ENCODE data around the gene RAD51B.

RAD51B gene

DNA sequence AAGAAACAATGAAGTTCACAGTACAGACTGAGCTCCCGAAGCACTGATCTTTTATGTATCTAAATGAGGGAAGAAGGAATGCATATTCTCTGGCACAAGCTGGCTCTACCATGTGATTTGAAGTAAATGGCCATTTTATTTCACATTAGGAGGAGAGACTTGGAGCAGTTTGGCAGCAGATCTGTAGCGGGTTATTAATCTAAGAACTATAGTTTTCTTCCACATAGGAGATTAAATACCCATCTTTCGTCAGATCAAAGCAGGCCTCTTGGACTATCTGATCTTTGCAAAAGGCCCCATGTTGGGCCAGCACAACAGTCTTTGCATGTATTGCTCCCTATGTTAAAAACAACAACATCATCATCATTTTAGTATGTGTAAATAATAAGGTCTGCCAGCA lies 495.5 kb downstream of the RAD51B start:
- no peak for DNase-seq

DNA sequence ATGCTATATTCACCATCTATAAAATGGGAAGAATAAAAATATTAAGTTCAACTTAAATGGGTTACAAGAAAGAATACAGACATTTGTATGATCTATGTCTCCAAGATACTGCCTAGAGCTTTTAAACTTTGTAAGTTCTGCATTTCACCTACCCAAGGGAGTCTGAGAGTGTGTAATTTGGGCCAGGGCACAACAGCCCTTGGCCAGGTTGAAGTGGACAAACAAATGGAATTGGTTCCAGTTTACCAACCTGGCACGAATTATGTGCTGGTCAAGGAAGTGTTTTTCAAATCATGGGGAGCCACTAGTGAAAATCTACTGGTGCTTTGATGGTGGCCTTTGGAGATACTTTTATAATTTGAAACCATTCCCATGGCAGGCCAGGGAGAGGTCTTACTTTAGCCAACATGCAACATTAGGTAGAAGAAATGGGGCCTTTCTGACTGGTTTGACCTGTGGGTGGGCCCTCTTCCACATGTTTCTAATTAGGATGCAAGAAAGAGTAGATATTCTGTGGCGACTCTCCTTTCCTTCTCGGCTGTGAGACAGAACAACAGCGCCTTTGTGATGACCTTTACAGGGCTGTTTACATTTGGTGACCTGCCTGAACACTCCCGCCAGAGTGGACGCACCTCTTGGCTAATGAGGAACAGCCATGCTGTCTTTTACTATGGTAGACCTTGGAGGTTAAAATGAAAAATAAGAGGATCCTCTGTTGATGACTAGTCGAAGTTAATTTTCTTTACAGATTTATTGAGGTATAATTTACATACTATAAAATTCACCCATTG lies 496.7 kb downstream of the RAD51B start:
- DNase-seq: no peak

DNA sequence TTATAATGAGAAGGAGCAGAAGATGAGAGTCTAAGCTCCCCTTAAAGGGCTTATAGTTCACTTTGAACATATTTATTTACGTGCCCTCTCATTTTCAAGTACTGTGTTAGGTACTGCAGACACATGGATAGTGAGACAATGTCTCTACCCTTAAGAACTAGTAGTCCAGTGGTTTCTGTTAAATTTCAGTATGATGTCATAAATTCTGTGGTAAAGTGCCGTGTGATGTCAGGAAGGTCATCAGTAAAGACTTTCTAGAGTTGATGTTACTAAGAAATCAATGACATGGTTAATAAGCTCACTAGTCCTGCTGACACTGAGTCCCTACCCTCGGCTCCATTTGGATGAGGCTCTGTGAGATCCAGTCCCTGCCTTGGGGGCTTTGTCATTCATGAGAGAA lies 497.7 kb downstream of the RAD51B start:
- DNase-seq: no peak

DNA sequence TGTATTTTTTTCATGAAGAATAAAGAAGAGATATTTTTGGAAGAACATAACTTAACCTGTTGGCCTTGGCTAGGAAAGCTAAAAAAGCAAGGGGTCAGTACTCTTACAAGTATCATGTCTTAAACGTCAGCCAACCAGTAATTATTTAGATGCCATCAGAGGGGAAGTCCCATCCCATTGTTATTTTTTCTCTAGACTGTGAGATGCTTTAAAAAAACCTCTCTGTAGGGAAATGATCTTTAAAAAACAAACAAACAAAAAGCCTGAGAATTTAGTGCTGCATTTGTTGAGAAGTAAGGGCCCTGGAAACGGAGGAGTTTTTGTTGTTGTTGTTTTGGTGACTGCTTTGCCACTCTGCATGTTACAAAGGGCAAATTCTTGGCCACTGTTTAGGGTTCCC lies 499.2 kb downstream of the RAD51B start:
- no peak for DNase-seq

DNA sequence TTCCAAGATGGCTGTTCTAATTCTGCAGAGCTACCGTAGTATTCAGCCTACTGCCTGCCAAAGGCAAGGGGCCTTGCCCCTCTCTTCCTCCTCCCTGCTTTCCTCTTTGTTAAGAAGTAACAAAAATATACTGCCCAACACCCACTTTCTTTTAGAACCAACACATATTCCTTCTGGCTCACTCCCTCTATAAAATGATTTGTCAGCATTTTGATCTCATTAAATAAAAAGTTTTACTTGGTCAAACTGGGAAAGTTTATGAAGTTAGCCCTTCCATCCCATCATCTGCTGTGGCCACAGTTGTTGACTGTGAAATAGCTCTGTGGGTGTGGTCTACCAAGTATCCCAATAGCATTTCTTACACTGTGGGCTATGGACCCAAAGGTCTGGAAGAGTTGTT lies 500.9 kb downstream of the RAD51B start:
- no peak for DNase-seq

- no peak for DNase-seq
Measured at GRCh38 chr14:68322940-68323620, 503.5 kb downstream of the RAD51B start.

DNA sequence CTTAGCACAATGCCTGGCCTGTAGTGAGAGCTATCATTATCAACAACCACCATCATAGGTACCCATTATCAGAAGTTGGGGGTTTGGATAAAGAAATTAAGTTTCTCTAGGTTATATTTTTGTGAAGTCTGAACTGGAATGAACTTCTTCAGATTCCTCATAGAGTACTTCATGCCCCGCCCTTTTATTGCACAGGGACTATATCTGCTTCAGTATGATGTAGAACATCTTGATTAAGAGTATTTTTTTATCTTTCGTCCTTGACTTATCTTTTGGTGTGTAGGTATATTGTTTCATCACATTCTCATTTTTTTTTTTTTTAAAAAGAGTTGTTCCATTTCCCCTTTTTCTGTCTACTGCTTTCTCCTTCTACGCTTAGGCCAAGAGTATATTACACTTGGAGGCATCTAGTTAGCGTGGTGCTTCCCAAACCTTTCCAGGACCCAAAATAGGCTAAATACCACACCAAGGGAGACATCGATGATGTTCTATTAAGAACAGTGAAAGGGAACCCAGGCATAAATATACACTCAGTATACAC lies 505.8 kb downstream of the RAD51B start:
- DNase-seq: no peak

DNA sequence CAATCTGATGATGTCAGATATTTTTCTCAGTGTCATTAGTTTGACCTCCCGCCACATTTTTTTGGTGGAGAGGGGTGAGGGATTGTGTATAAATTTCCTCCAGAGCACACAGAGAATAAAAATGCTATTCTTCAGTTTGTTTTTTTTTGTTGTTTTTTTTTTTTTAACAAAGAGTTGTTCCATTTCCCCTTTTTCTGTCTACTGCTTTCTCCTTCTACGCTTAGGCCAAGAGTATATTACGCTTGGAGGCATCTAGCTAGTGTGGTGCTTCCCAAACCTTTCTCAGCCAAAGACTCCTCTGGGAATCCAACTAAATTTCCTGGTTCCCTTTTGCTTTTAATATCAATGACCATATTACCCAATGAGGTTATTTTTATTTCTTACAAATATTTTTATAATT lies 507.7 kb downstream of the RAD51B start:
- no peak for DNase-seq

DNA sequence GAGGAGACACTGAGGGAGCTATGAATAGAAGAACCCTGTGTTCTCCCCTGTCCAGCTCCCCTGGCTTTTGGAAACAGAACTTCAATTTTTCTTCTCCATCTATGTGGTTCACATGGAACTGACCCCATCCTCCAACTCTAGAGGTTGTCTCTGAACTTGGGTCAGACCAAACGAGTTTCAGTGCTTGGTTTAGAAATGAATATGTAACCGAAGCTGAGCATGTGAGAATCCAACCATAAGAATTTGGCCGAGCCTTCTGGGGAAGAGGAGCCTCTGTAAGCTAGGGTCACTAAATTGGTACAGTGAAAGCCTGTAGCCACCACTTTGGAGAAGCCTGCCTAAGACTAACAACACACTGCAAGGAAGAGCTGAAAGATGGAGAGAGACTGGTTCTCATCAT lies 508.9 kb downstream of the RAD51B start:
- DNase-seq: no peak

DNA sequence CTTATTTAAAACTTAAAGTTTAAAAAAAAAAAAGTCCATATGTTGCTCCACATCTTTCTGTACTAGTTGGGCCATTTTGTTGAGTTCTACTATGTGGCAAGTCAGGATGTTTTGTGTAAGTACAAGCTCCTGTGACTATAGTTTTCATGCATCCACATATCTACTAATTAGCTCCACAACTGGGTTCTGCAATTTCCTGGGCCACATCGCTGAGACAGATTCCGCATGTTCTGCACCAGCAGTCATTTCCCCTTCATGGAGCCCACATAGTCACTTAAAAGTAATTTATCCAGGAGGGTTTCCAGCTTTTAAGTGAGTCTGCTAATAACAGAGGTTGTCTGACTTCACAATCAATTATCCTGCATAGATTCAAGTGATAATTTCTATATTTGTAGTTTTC lies 511.8 kb downstream of the RAD51B start:
- no peak for DNase-seq

- no peak for DNase-seq
Measured at GRCh38 chr14:68331991-68332390, 512.4 kb downstream of the RAD51B start.

- no peak for DNase-seq
Measured at GRCh38 chr14:68333262-68333661, 513.7 kb downstream of the RAD51B start.

- no peak for DNase-seq
Measured at GRCh38 chr14:68335312-68335711, 515.7 kb downstream of the RAD51B start.

GRCh38 chr14:68336165-68336564 lies 516.6 kb downstream of the RAD51B start:
- DNase-seq: no peak

DNA sequence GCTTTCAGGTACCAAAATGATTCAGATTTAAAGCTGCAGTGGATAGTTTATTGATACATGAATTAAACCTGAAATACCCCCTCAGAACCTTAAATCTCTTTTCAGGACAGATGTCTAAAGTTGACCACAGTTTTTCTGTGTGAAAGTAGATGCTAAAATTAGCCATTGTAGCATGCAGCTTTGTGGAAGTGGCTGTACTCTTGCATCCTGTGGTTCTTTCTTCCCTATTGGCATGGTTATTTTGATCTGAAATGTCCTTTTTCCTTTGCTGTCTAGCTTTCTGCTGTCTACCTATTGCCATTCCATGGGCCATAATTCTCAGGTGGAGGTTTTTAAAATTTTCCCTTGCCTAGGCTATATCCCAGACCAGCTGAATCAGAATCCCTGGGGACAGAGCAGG lies 517.7 kb downstream of the RAD51B start:
- no peak for DNase-seq

DNA sequence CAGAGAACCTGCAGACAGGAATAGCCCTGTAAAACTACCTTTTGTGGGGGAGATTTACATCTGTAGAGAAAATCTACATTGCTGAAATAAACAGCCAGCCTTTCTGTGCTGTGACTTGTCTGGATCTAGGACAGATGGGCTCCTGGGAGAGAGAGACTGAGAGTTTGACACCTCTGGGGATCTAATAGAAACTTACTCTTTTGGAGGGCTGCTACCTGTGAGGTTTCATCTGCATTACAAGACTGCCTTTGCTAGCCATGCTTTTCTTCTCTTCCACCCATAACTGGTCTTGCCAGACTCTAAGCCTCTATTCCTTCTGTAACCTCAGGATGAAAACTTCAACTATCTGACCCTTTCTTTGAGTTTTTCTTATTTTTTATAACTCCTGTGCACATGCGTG lies 520.7 kb downstream of the RAD51B start:
- DNase-seq: no peak

DNA sequence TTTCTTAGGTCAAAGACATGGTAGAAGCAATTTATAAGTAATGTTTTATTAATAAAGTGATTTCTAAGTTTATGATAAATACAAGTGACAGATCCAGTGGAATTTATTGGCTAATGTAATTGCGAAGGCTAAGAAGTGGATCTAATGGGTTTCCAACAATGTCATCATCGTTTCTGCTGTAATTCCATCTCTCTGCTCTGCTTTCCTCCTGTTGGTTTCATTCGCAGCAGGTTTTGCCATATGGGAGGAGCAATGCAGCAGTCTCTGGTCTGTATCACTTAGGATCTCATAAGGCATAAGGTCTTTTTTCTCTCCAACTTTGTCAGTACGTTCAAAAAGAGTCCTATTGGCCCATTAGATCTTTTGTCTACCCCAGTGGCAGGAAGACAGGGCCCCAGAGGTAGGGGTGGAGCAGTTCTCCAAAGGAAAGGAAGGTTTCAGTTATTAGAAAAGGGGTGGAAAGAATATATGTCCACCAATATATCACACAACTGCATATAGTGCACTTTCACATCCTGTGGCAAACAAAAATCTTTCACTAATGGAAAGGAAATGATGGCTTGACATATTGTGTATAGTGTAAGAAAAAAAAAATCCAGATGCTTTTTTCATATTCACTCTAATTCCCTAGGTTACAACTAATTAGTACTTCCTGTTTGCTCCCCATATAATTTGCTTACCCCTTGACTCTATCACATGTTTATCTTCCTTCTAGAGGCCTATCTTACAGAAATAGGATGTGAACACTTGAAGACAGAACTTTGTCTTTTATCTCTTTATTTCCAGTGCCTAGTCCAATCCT lies 522.0 kb downstream of the RAD51B start:
- no peak for DNase-seq

GRCh38 chr14:68342216-68342763 lies 522.7 kb downstream of the RAD51B start:
- no peak for DNase-seq

DNA sequence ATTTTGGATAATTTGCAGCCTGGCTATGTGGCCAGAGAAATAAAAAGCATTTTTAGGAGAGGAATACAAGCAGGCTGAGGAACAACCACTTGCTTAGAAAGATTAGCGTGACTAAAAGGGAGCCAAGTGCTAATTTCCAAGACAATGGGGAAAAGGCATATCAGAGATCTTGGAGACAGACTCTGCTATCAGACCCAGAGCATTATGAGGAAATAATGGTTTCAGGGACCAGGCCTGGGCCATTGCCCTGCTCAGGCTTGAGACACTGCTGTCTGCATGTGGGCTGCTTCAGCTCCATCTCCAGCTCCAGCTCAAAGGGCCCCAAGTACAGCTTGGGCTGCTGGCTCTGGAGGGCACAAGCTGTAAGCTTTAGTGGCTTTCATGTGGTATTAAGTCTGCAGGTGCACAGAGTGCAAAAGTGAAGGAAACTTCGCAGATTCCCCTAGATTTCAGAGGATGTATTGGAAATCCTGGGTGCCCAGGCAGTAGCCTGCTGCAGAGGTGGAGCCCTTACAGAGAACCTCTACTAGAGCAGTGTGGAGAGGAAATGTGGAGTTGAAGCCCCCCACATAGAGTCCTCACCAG lies 524.0 kb downstream of the RAD51B start:
- DNase-seq: no peak

- DNase-seq: no peak
Measured at GRCh38 chr14:68345738-68346137, 526.2 kb downstream of the RAD51B start.

DNA sequence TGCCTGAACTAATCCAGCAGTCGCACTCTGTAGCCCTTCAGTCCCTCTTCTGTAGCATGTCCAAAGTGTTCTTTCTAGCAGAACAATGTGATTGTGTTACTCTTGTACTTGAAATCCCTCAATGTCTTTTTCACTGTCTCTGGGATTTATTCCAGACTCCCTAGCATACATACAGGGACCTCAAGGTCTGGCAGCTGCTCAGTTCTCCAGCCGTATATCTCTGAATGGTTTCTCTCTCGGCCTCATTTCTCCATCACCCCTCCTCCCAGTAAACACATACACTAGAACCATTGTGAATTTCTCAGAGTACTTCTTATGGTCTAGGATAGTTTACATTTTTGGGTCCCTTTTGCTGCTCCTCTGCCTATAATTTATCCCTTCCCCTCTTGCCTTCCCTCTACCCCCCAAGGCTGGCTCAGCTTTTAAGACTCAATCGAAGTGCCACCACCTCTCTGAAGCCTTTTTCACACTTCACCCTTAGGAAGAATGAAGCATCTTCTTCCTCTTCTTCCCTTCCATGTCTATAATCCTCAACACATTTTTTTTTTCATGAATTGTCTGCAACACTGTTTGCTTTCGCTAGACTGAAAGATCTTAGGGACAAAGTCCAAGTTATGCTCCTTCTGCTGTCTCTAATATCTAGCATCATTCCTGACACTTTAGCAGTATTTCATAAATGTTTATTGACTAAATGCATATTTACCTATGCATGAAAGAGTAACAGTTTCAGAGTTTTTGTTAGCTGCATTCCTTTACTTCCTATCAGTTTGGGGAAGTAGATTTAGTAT lies 527.2 kb downstream of the RAD51B start:
- DNase-seq: no peak
